Measurements from ENCODE around the gene VEPH1. TPM values are rescaled to one million over a fixed set of nuclear protein-coding genes. Genes with fewer than 3 reads are reported as not detected.

VEPH1 gene
- total and polyA plus RNA-seq, 3 donors from 2014 or later = 2.7 to 8.1 (median 3.0) TPM

GRCh38 chr3:157498371-157498770, 4.8 kb downstream of the VEPH1 start:
- intact Hi-C loops (cut with DNase I; ENCODE audit: low total_unique reads) = no loop called here
- H3K27ac ChIP-seq = no peak overlapping the region
- no peak for TF ChIP-seq CTCF (IDR thresholded peaks at IDR 0.05)
- no peak for TF ChIP-seq POLR2A (IDR thresholded peaks at IDR 0.05)

GRCh38 chr3:157495846-157496245, 7.4 kb downstream of the VEPH1 start:
- no peak overlapping the region for H3K27ac ChIP-seq
- TF ChIP-seq CTCF (IDR thresholded peaks at IDR 0.05) = no peak
- TF ChIP-seq POLR2A (IDR thresholded peaks at IDR 0.05) = no peak
- WGBS, 2 donors = 81 to 84% methylated on average over 3 of the region's 3 CpGs
- peaks cover 4% of the 10 kb centered on the region for H3K4me1 ChIP-seq
- H3K27me3 ChIP-seq = no peaks in the 10 kb centered on the region
- no peaks in the 10 kb centered on the region for H3K36me3 ChIP-seq (ENCODE audit: low read depth, missing control alignments)
- no peaks in the 10 kb centered on the region for H3K9me3 ChIP-seq
- intact Hi-C loops (cut with DNase I; ENCODE audit: low total_unique reads) = no loop called here
- DNase-seq = no peak
- H3K4me3 ChIP-seq = no peak overlapping the region

More at GRCh38 chr3:157498371-157498770, 4.8 kb downstream of the VEPH1 start:
- Histone ChIP-seq H3K27me3 (no peaks in the 10 kb centered on the region), H3K4me3 (no peak overlapping the region), H3K36me3 (ENCODE audit: low read depth, missing control alignments) (no peaks in the 10 kb centered on the region), H3K4me1 (peaks cover 4% of the 10 kb centered on the region), H3K9me3 (no peaks in the 10 kb centered on the region)
- DNase-seq = no peak

- intact Hi-C loops (cut with DNase I; ENCODE audit: low total_unique reads) = no loop called here
- H3K4me1 ChIP-seq = no peaks in the 10 kb centered on the region
- H3K4me3 ChIP-seq = no peak overlapping the region
- H3K27ac ChIP-seq = no peak overlapping the region
- H3K36me3 ChIP-seq (ENCODE audit: low read depth, missing control alignments) = no peaks in the 10 kb centered on the region
- H3K27me3 ChIP-seq = no peaks in the 10 kb centered on the region
- WGBS, 2 donors = 62 to 67% methylated on average over 3 of the region's 3 CpGs
- TF ChIP-seq POLR2A (IDR thresholded peaks at IDR 0.05) (no peak), CTCF (IDR thresholded peaks at IDR 0.05) (no peak)
- DNase-seq = no peak
- H3K9me3 ChIP-seq = no peaks in the 10 kb centered on the region
These were observed 8.5 kb downstream of the VEPH1 start for GRCh38 chr3:157494581-157495281.

- Histone ChIP-seq H3K4me1 (no peaks in the 10 kb centered on the region), H3K4me3 (no peak overlapping the region), H3K27me3 (no peaks in the 10 kb centered on the region), H3K36me3 (ENCODE audit: low read depth, missing control alignments) (no peaks in the 10 kb centered on the region), H3K9me3 (no peaks in the 10 kb centered on the region), H3K27ac (no peak overlapping the region)
- no peak for DNase-seq
- TF ChIP-seq POLR2A (IDR thresholded peaks at IDR 0.05) (no peak), CTCF (IDR thresholded peaks at IDR 0.05) (peak; percentile 37 to 61 (median 48))
- 81 to 85% methylated on average over 5 of the region's 5 CpGs for WGBS, 2 donors
- intact Hi-C loops (cut with DNase I; ENCODE audit: low total_unique reads) = no loop called here
These were observed 9.3 kb downstream of the VEPH1 start for GRCh38 chr3:157493627-157494550.

All from testis (tissue), 3 donors.